IPS DF 4.7 (cell line): Measurements from ENCODE around the gene CACNA2D2.

ENCODE experiments used
- DNase-seq: peaks from one replicate; pipeline ENCODE4 v3.0.0-alpha.2; 2013; ENCODE audit warnings: low spot score; ENCODE audit errors: extremely low read depth

CACNA2D2 gene

GRCh38 chr3:50428007-50428633 is 75.3 kb downstream of the CACNA2D2 start:
- no peak for DNase-seq

- no peak for DNase-seq
Observed at GRCh38 chr3:50427217-50427616, 76.2 kb downstream of the CACNA2D2 start.

DNA sequence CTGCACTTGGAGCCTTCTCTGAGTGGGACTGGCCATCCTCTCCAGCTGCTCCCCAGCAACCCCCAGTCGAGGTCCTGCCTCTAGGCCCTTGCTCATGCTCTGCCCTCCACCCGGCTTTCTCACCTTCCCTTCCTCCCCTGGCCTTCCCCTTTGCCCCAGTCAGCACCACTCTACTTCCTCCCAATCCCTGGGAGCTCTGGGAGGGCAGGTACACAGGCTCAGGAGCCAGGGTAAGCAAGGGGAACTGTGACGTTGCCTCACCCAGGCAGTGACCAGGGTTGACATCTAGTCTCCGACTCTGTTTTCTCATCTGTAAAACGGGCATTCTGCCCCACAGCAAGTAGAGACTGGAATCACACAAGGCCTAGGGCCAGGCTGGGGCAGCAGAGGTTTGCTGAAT is 77.5 kb downstream of the CACNA2D2 start:
- DNase-seq = no peak

- no peak for DNase-seq
Observed at GRCh38 chr3:50423543-50423942, 79.9 kb downstream of the CACNA2D2 start.

DNA sequence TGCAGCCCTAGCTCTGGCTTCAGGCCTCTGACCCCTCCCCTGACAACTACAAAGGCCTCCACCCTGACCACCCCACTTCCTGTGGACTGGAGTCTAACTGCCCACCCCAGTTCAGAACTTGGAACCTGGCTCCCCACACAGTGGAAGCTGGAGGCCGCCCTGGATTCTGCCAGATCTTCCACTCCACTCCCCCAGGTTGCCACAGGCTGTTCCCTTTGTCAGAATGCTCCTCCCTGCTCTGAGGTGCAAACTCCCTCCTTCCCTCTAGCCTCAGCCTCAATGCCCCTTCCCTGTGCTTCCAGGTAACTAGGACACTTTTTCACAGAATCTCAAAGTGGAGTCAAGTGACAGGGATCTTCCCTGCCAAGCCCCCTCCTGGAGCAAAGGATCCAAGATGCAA is 81.3 kb downstream of the CACNA2D2 start:
- no peak for DNase-seq

DNA sequence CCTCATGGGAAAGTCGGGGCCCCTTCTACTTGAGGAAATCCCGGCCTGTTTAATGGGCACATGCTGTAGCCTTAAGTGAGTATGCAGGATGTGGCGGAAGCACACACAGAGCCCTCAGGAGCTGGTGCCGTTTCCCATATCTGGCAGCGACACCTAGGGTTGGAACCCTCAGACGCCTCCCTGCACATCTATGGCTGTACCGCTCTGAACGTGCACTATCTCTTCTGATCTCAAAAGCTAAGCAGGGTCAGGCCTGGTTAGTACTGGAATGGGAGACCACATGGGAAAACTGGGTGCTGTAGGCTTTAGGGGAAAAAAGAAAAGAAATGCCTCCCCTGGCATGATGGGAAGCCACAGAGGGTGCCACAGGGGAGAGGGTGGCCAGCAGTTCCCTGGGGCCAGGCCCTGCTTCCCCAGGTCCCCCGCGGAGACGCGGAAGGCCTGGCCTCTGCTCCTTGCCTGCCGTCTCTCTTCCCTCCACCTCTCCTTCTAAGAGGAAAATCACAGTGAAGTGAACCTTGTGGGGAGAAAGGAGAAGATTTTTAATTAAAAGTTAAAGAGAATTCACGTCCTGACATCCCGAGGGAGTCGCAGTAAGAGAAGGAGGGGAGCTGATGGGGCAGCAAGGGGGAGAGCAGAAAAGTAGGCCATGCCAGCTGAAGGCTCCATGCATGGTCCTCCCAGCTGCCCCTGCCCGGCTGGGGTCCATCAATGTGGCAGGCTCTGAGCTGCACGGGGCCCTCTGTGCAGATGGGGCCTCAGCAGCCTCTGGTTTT is 83.7 kb downstream of the CACNA2D2 start:
- DNase-seq = no peak

- no peak for DNase-seq
Observed at GRCh38 chr3:50418850-50419249, 84.6 kb downstream of the CACNA2D2 start.

DNA sequence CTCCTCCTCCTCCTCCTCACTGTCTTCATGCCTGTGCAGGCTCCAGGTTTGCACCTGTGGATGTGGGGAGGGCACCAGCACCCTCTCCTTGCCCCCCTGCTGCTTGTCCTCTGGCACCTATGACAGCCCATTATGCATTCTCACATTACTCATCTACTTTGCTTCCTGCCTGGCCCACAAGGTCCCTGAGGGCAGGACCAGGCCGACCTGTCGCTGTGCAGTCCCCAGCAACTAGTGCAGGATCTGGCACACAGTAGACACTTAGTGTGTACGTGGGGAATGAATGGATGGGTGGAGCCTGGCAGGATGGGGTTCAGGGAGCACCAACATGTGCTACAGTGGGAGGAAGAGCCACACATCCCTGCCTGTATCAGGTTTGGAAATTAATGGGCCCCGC is 85.8 kb downstream of the CACNA2D2 start:
- no peak for DNase-seq

DNA sequence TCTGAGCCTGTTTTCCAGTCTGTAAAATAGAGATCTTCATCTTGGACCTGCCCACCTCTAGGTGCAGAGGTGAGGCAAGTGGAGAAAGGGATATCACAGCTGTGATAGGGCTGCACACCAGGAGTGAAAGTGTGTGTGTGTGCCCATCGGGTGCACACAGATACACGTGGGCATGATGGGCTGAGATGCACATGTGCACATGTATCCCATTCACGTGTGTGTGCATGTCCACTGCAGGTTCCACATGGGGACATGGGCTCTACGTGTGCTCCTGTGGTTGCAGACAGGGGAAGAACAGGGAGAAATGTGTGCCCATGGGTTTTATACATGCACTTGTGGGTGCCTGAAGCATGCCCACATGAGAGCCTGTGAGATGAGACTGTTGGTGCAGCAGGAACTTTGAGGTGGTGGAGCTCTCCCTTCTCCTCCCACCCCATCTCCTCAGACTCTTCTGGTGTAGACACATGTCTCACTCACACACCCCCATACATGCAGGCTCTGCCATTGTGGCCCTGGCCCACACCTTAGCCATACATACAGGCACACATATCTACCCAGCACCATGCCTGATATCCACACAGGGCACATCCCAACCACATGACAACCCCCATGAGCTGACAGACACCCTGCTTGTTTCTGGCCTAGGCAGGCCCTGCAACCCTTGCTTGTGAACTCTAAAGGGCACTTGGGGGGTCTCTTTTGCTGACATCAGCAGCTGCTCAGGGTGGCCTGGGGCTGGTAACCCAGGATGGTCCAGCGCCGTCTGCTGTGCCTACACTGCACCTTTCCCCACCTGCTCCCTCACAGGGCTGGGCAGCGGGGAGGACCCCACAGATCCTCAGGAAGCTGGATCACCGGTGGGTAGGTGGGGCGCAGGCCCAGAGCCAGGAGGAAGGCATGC is 86.4 kb downstream of the CACNA2D2 start:
- DNase-seq = no peak

GRCh38 chr3:50415816-50416215 is 87.6 kb downstream of the CACNA2D2 start:
- no peak for DNase-seq

DNA sequence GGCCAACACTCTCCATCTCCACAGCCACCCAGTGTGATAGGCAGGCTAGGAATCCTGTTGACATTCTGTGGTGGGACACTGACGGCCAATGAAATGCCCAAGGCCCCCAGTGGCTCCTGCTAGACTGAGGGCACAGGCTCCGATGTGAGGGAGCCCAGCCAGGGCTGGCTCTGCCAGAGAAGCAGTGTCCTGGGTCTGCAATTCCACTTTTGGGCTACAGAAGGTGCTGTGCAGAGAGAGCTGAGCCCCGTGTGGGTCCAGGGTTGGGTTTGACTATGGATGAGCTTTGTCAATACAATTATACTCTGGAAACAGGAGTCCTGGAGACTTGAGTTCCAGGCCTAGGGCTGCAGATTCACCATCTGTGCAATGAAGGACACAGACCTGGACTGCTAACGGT is 88.4 kb downstream of the CACNA2D2 start:
- DNase-seq = no peak

DNA sequence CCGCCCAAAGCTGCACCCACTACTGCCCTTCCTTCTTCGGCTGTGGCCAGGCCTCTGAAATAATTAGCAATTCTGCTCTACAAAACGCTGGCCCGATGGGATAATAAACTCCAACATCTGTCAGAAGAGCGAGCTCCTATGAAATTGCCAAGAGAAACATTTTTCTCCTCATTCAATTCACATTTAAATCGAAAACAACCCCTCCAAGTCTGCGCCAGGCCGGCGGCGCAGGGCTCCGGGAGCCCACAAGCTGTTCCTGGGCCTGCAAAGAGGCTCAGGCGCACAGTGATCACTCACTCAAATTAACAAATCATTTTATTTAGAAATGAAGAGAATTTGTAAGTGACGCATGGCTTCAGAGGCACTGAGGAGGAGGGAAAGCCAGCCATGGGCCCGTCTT is 88.8 kb downstream of the CACNA2D2 start:
- DNase-seq = no peak

GRCh38 chr3:50412231-50412754 is 91.1 kb downstream of the CACNA2D2 start:
- DNase-seq = no peak

DNA sequence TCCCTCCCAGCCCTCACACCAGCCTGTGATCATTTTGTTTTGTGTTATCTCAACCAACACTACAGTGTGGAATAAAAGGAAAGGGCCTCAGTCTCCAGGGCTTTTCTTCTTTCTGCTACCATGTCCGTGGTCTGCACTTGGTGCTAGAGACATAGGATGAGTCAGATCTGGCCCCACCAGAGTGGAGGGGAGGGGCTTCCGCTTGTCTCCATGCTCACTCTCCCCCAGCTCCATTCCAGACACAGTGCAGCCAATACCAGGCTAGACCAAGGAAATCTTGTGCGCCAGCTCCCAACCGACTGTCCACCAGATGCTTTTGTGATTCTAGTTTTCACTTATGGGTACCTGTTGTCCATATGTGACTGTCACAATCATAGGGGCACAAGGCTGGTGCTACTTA is 92.2 kb downstream of the CACNA2D2 start:
- no peak for DNase-seq

DNA sequence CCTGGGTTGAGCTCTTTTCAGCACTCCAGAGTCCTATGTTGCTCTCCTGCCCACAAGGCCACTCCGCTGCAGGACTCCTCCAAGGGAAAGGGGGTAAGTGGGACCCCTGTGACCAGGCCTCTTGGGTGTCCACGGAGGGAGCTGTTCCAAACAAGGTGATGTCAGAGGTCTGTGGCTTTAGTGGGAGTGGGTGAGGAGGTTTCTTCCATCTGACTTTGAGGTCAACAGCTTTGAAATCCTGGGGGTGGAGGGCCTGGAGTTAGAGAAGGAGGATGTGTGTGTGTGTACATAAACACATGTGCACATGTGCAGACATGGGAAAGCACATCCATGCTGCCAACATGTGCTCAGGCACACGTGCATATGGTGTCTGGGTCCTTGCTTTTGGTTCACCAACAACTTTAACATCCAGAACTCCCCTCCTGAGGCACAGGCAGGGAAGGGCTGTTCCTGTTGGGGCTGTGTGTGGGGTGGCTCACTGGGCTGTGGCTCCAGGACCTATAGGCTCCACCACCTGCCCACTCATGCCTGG is 92.8 kb downstream of the CACNA2D2 start:
- DNase-seq = no peak

DNA sequence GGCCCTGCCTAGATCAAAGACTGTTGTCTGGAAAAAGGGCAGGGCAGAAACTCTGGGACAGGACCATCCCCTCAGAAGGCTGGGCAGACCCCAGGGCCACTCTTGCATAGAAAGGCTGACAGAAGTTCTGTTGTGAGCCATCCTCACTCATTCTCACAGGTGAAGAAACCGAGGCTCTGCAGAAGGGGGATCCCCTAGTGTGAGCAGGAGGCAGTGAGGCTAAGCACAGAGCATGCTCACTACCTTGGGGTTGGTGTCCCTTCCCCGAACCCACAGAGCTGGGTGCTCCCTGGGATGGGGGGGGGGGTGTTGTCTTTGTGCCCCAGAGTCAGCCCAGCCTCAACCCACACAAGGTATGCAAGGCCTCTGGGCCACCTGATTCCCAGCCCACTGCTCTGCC is 93.2 kb downstream of the CACNA2D2 start:
- DNase-seq = no peak

- DNase-seq = no peak
Observed at GRCh38 chr3:50408443-50408944, 94.9 kb downstream of the CACNA2D2 start.

- DNase-seq = no peak
Observed at GRCh38 chr3:50406487-50406886, 96.9 kb downstream of the CACNA2D2 start.

DNA sequence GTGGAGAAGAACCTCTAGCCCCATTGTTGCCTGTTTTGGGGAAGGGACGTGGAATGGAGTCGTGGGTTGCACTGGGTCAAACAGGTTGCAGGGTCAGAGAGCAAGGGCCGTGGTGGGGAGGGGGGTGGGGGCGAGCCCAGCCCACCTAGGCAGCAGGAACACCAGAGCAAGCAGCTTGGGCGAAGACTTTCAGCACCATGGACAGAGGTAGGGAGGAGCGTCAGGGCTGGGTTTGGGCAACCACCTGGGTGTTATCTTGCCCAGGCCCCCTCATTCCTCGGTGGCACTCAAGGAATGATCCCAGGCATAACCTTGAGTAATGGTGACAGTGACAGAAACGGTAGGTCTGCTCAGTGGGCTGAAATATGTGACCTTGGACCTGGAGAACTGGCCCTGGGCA is 98.2 kb downstream of the CACNA2D2 start:
- no peak for DNase-seq

DNA sequence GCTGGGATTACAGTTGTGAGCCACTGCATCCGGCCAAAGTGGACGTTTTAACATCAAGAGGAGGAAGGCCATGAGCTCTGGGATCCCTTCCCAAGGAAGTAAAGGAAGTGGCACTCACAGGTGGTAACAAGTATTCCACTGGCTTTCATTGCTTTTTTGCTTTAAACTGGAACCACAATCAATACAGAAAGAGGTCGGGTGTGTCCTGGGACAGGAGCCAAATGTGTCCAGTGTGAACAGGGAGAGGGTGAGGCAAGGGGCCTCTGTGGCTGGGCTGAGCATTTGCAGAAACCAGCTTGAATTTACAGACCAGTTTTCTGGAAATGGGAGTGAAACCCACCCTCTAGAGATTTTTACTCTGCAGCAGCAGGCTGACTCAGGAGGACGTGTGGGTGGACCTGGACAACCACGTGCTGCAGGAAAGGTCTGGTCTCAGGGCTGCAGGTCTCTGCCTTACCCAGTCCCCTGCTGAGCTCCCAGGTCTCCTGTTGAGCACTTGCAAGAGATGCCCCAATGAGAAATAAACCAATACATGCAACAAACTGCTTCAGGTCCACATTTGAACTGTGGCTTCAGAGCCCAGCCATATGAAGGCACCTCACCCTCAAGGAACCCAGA is 101.3 kb downstream of the CACNA2D2 start:
- DNase-seq = no peak

DNA sequence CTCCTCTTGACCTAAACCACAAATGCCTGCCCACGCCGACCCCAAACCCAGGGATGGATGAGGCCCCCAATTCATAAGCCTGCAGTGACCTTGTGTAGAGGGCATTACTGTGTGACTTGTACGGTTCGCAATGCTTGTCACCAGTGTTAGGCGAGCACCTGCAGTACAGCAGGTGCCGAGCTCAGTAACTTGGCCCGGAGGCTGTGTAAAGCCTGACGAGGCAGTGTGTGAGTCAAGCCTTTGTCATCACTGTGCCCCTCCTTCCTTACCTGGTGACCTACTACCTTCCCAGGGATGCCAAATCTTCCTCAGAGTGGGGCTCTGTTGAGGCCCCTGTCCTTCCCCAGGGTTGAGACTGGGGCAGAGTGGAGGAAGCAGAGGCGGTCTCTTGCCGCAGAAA is 106.9 kb downstream of the CACNA2D2 start:
- DNase-seq = no peak
